ENCODE results near the gene ASRGL1. TPM values are rescaled to one million over a fixed set of nuclear protein-coding genes. Genes with fewer than 3 reads are reported as not detected.

The ASRGL1 gene
- polyA plus RNA-seq, 2 donors = 0.45 to 1.3 TPM

GRCh38 chr11:62430425-62430824 lies 93.2 kb downstream of the ASRGL1 start:
- no peak overlapping the region for H3K4me3 ChIP-seq (ENCODE audit: low read depth in 1 of 2, low read length in 2 of 2)
- no peaks in the 10 kb centered on the region for H3K4me1 ChIP-seq (ENCODE audit: control insufficient read depth in 2 of 2, insufficient read depth in 2 of 2, low read length in 1 of 2)
- H3K27me3 ChIP-seq (ENCODE audit: control insufficient read depth in 1 of 2, insufficient read depth in 2 of 2, low read length in 2 of 2) = no peaks in the 10 kb centered on the region
- 71 to 76% methylated on average over 3 of the region's 3 CpGs for WGBS, 2 donors
- H3K36me3 ChIP-seq (ENCODE audit: control insufficient read depth in 2 of 2, insufficient read depth in 2 of 2, low read length in 1 of 2) = no peaks in the 10 kb centered on the region
- H3K9me3 ChIP-seq (ENCODE audit: control insufficient read depth in 2 of 2, insufficient read depth in 1 of 2, low read depth in 1 of 2, low read length in 1 of 2) = no peaks in the 10 kb centered on the region
- H3K27ac ChIP-seq (ENCODE audit: low read depth in 2 of 2, low read length in 1 of 2) = no peak overlapping the region

DNA sequence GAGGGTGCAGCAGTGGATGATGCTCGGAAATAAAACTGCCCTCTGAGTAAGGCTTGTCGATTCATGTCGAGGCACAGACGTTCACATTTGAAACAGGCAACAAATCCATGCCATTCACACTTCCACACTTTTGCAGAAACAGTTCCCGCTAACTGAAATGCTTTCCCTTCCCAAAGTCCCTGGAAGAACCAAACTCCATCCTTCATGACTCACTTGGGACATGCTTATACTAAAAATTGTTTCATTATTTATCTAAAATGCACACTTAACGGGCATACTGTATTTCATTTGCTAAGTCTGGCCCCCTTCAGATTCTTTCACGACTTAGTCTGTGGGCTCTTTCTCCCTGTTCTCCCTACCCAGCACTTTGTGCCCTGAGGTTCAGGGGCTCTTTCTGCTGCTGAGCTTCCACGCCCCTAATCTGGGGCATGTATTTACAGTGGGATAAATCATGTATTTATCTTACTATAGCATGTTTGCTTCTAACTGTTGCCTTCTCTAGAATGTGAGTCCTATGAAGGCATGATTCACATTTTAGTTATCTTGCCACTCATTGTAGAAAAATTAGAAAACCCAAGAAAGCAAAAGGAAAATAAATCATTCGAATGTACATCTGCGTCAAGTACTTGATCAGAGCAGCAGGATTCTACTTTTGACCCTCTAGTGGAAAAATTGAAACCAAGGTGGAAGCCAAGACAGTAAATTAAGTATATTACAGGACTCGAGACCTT lies 94.1 kb downstream of the ASRGL1 start:
- no peaks in the 10 kb centered on the region for H3K4me1 ChIP-seq (ENCODE audit: control insufficient read depth in 2 of 2, insufficient read depth in 2 of 2, low read length in 1 of 2)
- no peaks in the 10 kb centered on the region for H3K9me3 ChIP-seq (ENCODE audit: control insufficient read depth in 2 of 2, insufficient read depth in 1 of 2, low read depth in 1 of 2, low read length in 1 of 2)
- WGBS, 2 donors = 41 to 57% methylated on average over 11 of the region's 11 CpGs
- H3K36me3 ChIP-seq (ENCODE audit: control insufficient read depth in 2 of 2, insufficient read depth in 2 of 2, low read length in 1 of 2) = no peaks in the 10 kb centered on the region
- no peak overlapping the region for H3K27ac ChIP-seq (ENCODE audit: low read depth in 2 of 2, low read length in 1 of 2)
- H3K27me3 ChIP-seq (ENCODE audit: control insufficient read depth in 1 of 2, insufficient read depth in 2 of 2, low read length in 2 of 2) = no peaks in the 10 kb centered on the region
- no peak overlapping the region for H3K4me3 ChIP-seq (ENCODE audit: low read depth in 1 of 2, low read length in 2 of 2)

DNA sequence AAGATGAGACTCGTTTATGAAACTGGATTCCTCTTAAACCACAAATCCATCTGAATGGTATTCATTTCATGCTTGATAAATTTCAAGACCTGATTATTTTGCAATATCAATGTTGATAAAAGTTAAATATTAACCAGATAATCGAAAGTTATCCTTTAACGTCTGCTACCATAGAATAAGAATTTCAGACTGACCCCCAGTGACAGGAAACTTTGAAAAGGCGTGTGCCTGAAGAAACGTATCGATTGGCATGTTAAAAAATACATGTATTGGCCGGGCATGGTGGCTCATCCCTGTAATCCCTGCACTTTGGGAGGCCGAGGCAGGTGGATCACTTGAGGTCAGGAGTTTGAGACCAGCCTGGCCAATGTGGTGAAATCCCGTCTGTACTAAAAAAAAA lies 95.4 kb downstream of the ASRGL1 start:
- H3K27ac ChIP-seq (ENCODE audit: low read depth in 2 of 2, low read length in 1 of 2) = no peak overlapping the region
- WGBS, 2 donors = 66 to 80% methylated on average over 9 of the region's 9 CpGs
- no peak overlapping the region for H3K4me3 ChIP-seq (ENCODE audit: low read depth in 1 of 2, low read length in 2 of 2)
- H3K27me3 ChIP-seq (ENCODE audit: control insufficient read depth in 1 of 2, insufficient read depth in 2 of 2, low read length in 2 of 2) = no peaks in the 10 kb centered on the region
- no peaks in the 10 kb centered on the region for H3K36me3 ChIP-seq (ENCODE audit: control insufficient read depth in 2 of 2, insufficient read depth in 2 of 2, low read length in 1 of 2)
- no peaks in the 10 kb centered on the region for H3K9me3 ChIP-seq (ENCODE audit: control insufficient read depth in 2 of 2, insufficient read depth in 1 of 2, low read depth in 1 of 2, low read length in 1 of 2)
- no peaks in the 10 kb centered on the region for H3K4me1 ChIP-seq (ENCODE audit: control insufficient read depth in 2 of 2, insufficient read depth in 2 of 2, low read length in 1 of 2)

- Histone ChIP-seq H3K36me3 (ENCODE audit: control insufficient read depth in 2 of 2, insufficient read depth in 2 of 2, low read length in 1 of 2) (no peaks in the 10 kb centered on the region), H3K27me3 (ENCODE audit: control insufficient read depth in 1 of 2, insufficient read depth in 2 of 2, low read length in 2 of 2) (no peaks in the 10 kb centered on the region), H3K9me3 (ENCODE audit: control insufficient read depth in 2 of 2, insufficient read depth in 1 of 2, low read depth in 1 of 2, low read length in 1 of 2) (no peaks in the 10 kb centered on the region), H3K27ac (ENCODE audit: low read depth in 2 of 2, low read length in 1 of 2) (peak overlapping the region; percentile 12 to 56), H3K4me1 (ENCODE audit: control insufficient read depth in 2 of 2, insufficient read depth in 2 of 2, low read length in 1 of 2) (no peaks in the 10 kb centered on the region), H3K4me3 (ENCODE audit: low read depth in 1 of 2, low read length in 2 of 2) (no peak overlapping the region)
- 58 to 66% methylated on average over 16 of the region's 16 CpGs for WGBS, 2 donors
Observed at GRCh38 chr11:62433141-62433903, 96.1 kb downstream of the ASRGL1 start.

GRCh38 chr11:62433904-62434276 lies 96.6 kb downstream of the ASRGL1 start:
- no peaks in the 10 kb centered on the region for H3K9me3 ChIP-seq (ENCODE audit: control insufficient read depth in 2 of 2, insufficient read depth in 1 of 2, low read depth in 1 of 2, low read length in 1 of 2)
- no peaks in the 10 kb centered on the region for H3K4me1 ChIP-seq (ENCODE audit: control insufficient read depth in 2 of 2, insufficient read depth in 2 of 2, low read length in 1 of 2)
- H3K4me3 ChIP-seq (ENCODE audit: low read depth in 1 of 2, low read length in 2 of 2) = no peak overlapping the region
- H3K27ac ChIP-seq (ENCODE audit: low read depth in 2 of 2, low read length in 1 of 2) = peak overlapping the region; percentile 65 to 66
- WGBS, 2 donors = 59 to 63% methylated on average over 6 of the region's 6 CpGs
- no peaks in the 10 kb centered on the region for H3K36me3 ChIP-seq (ENCODE audit: control insufficient read depth in 2 of 2, insufficient read depth in 2 of 2, low read length in 1 of 2)
- H3K27me3 ChIP-seq (ENCODE audit: control insufficient read depth in 1 of 2, insufficient read depth in 2 of 2, low read length in 2 of 2) = no peaks in the 10 kb centered on the region

DNA sequence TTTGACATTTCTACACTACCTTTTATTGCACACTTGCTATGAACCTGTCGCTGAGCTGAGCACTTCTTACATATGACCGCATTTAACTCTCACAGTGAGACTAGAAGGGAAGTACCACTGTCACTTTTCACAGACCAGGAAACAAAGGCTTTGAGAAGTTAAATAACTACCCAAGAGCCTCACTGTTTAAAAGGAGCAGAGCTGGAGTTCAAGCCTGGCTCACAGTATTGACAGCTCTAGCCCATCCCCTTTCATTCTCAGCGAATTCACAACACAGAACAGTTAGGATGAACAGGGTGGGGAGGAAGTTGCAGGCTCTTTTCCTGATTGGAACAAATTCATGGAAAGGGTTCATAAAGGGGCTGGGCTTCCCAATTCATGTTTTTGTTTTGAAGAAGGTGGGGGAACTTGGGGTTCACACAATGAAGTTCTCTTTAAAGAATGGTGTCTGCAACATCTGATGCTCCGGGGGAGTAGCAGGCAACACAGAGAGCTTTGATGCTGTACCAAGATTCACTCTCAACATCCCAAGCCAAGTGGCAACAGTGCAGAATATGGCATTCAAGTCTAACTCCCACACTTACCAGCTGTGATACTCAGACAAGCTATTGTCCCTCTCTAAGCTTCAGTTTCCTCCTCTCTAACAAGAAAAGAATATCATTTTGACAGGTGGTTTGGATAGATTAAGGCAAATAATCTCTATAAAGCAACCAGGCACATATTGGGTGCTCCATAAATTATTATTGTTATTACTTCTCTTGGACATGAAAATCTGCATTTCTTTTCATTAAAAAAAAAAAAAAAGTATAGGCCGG lies 98.8 kb downstream of the ASRGL1 start:
- Histone ChIP-seq H3K4me3 (ENCODE audit: low read depth in 1 of 2, low read length in 2 of 2) (no peak overlapping the region), H3K27ac (ENCODE audit: low read depth in 2 of 2, low read length in 1 of 2) (peak overlapping the region in 1 of 2 donors; percentile 35), H3K9me3 (ENCODE audit: control insufficient read depth in 2 of 2, insufficient read depth in 1 of 2, low read depth in 1 of 2, low read length in 1 of 2) (no peaks in the 10 kb centered on the region), H3K4me1 (ENCODE audit: control insufficient read depth in 2 of 2, insufficient read depth in 2 of 2, low read length in 1 of 2) (peaks cover 0 to 3% of the 10 kb centered on the region in 2 donors), H3K36me3 (ENCODE audit: control insufficient read depth in 2 of 2, insufficient read depth in 2 of 2, low read length in 1 of 2) (no peaks in the 10 kb centered on the region), H3K27me3 (ENCODE audit: control insufficient read depth in 1 of 2, insufficient read depth in 2 of 2, low read length in 2 of 2) (no peaks in the 10 kb centered on the region)
- WGBS, 2 donors = 41 to 44% methylated on average over 5 of the region's 5 CpGs

DNA sequence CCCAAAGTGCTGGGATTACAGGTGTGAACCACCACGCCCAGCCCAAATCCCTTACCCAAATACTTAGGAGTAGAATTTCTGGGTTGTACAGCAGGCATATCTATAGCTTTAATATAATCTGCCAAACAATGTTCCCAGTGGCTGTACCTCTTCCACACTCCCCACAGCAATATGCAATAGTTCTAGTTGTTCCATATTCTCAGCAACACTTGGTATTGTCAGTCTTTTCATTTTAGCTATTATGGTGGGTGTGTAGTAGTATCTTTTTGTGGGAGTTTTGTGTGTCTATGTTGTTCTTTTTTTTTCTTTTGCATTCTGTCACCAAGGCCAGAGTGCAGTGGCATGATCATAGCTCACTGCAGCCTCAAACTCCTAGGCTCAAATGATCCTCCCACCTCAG lies 100.4 kb downstream of the ASRGL1 start:
- WGBS, 2 donors = 83 to 90% methylated on average over 1 of the region's 1 CpG
- no peaks in the 10 kb centered on the region for H3K27me3 ChIP-seq (ENCODE audit: control insufficient read depth in 1 of 2, insufficient read depth in 2 of 2, low read length in 2 of 2)
- no peaks in the 10 kb centered on the region for H3K9me3 ChIP-seq (ENCODE audit: control insufficient read depth in 2 of 2, insufficient read depth in 1 of 2, low read depth in 1 of 2, low read length in 1 of 2)
- no peak overlapping the region for H3K27ac ChIP-seq (ENCODE audit: low read depth in 2 of 2, low read length in 1 of 2)
- peaks cover 0 to 3% of the 10 kb centered on the region in 2 donors for H3K4me1 ChIP-seq (ENCODE audit: control insufficient read depth in 2 of 2, insufficient read depth in 2 of 2, low read length in 1 of 2)
- no peak overlapping the region for H3K4me3 ChIP-seq (ENCODE audit: low read depth in 1 of 2, low read length in 2 of 2)
- no peaks in the 10 kb centered on the region for H3K36me3 ChIP-seq (ENCODE audit: control insufficient read depth in 2 of 2, insufficient read depth in 2 of 2, low read length in 1 of 2)

DNA sequence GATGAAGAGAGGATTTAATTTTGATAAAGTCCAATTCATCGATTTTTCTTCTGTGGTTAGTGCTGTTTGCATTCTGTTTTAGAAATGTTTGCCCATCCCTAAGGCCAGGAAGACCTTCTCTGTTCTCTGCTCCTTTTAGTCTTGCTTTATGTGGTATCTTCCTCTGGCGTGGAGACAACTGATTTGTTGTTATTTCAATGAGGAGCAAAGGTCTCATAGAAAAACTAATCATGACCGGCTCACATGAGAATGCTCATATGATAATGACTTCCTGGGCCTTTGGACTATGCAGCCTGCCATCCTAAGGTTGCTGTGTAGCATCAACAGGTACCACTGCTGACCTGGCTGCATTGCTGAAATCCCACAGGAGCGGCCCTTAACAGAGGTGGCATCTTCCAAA lies 101.4 kb downstream of the ASRGL1 start:
- 78 to 83% methylated on average over 4 of the region's 4 CpGs for WGBS, 2 donors
- no peaks in the 10 kb centered on the region for H3K9me3 ChIP-seq (ENCODE audit: control insufficient read depth in 2 of 2, insufficient read depth in 1 of 2, low read depth in 1 of 2, low read length in 1 of 2)
- no peak overlapping the region for H3K27ac ChIP-seq (ENCODE audit: low read depth in 2 of 2, low read length in 1 of 2)
- H3K36me3 ChIP-seq (ENCODE audit: control insufficient read depth in 2 of 2, insufficient read depth in 2 of 2, low read length in 1 of 2) = no peaks in the 10 kb centered on the region
- H3K4me3 ChIP-seq (ENCODE audit: low read depth in 1 of 2, low read length in 2 of 2) = no peak overlapping the region
- peaks cover 0 to 3% of the 10 kb centered on the region in 2 donors for H3K4me1 ChIP-seq (ENCODE audit: control insufficient read depth in 2 of 2, insufficient read depth in 2 of 2, low read length in 1 of 2)
- H3K27me3 ChIP-seq (ENCODE audit: control insufficient read depth in 1 of 2, insufficient read depth in 2 of 2, low read length in 2 of 2) = no peaks in the 10 kb centered on the region

GRCh38 chr11:62439785-62440602 lies 102.7 kb downstream of the ASRGL1 start:
- Histone ChIP-seq H3K27ac (ENCODE audit: low read depth in 2 of 2, low read length in 1 of 2) (peak overlapping the region; percentile 57 to 74), H3K36me3 (ENCODE audit: control insufficient read depth in 2 of 2, insufficient read depth in 2 of 2, low read length in 1 of 2) (no peaks in the 10 kb centered on the region), H3K9me3 (ENCODE audit: control insufficient read depth in 2 of 2, insufficient read depth in 1 of 2, low read depth in 1 of 2, low read length in 1 of 2) (no peaks in the 10 kb centered on the region), H3K4me1 (ENCODE audit: control insufficient read depth in 2 of 2, insufficient read depth in 2 of 2, low read length in 1 of 2) (peaks cover 0 to 10% of the 10 kb centered on the region in 2 donors), H3K27me3 (ENCODE audit: control insufficient read depth in 1 of 2, insufficient read depth in 2 of 2, low read length in 2 of 2) (no peaks in the 10 kb centered on the region), H3K4me3 (ENCODE audit: low read depth in 1 of 2, low read length in 2 of 2) (no peak overlapping the region)
- WGBS, 2 donors = 52 to 59% methylated on average over 23 of the region's 23 CpGs
